HG02938 (cell line): ENCODE results near the gene PCNX3.

ENCODE experiments used
- ATAC-seq: cut with Tn5 transposase; IDR thresholded peaks from one replicate; pipeline ENCODE4 v1.9.1; 2021; ENCODE audit warnings: mild to moderate bottlenecking, moderate library complexity; ENCODE audit not compliant: unreplicated experiment

PCNX3 gene

DNA sequence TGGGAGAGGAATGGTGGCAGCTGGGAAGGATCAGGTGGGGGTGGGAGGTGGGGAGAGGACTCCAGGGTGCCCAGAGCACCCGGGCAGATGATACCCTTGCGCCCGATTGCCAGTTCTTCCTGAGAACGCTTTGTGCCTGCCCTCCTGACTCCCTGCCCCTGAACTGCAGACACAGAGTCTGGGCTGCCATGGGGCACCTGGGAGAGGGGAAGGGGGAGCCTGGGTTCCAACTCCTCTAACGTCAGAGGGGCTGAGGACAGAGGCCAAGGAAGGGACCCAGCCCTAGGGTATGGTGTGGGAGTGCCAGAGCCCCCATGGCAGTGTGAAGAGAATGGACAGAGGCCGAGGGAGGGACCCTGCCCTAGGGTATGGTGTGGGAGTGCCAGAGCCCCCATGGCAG is 19.1 kb upstream of the PCNX3 start:
- ATAC-seq = no peak

DNA sequence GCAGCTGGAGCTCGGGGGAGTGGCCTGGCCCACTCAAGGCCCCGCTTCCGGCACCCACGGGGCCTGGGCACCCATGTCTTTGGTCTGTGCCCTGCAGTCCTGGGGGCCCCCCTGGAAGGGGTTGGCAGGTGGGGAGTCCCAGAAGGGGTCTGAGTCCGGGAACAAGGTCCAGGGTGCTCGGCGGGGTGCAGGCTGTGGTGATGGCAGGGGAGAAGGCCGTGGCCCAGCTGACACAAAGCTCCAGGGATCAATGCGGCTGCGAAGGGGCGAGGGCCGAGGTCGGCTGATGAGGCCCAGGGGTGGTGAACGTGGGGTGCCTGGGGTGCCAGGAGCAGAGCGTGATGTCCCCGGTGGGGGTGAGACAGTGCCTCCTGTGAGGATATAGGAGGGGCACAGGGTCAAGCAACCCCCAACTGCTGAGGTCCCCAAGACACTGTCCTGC is 17.3 kb upstream of the PCNX3 start:
- no peak for ATAC-seq

GRCh38 chr11:65599216-65599954 is 16.2 kb upstream of the PCNX3 start:
- no peak for ATAC-seq

DNA sequence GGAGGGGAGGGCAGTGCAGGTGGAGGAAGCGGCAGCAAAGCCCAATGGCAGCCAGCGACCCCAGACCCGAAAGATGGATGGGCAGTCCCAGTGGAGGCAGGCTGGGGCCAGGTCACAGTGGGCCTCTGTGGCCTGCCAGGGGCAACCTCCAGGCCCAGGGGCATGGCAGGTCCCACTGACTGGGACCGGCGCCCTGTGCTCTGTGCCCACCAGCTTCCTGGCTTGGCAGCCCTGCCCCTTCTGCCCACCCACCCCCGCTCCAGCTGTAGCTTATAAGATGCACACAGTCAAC is 15.7 kb upstream of the PCNX3 start:
- no peak for ATAC-seq

- no peak for ATAC-seq
These were observed 11.3 kb upstream of the PCNX3 start for GRCh38 chr11:65604258-65604657.

- ATAC-seq = no peak
These were observed 8.5 kb upstream of the PCNX3 start for GRCh38 chr11:65606876-65607613.

DNA sequence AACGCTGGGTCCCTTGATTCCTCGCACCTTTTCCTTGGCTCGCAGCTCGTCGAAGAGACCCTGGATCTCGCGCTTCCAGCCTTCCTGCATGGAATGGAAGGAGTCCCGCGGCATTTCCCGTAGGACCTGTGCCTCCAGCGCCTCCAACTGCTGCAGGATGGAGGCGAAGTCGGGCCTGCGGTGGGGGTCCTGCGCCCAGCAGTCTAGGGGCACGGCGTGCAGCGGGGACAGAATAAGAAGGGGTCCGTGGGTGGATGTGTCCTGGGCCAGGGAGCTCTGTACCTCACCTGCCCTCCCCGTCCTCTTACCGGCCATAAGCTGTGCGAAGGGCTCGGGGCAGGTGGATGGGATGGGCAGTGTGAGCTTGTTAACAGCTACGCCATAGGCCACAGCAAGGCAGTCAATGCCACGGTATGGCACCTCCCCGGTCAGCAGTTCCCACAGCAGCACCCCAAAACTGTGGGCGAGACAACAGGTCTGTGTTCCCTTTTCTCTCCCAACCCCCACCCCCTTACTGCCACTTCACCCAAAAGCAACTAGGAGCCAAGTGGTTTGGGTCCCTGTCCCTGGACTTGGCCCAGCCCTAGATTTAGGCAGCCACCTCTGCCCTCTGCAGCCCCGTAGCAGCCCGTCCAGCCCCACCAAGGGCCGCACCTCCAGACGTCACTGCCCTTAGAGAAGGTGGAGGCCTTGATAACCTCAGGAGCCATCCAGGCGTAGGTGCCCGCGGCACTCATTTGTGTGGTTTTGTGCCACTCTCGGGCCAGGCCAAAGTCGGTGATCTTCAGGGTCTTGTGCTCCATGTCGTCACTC is 7.8 kb upstream of the PCNX3 start:
- no peak for ATAC-seq

- no peak for ATAC-seq
These were observed 6.3 kb upstream of the PCNX3 start for GRCh38 chr11:65609229-65609628.

GRCh38 chr11:65609665-65610064 is 5.9 kb upstream of the PCNX3 start:
- no peak for ATAC-seq

GRCh38 chr11:65610404-65610803 is 5.2 kb upstream of the PCNX3 start:
- ATAC-seq = no peak

DNA sequence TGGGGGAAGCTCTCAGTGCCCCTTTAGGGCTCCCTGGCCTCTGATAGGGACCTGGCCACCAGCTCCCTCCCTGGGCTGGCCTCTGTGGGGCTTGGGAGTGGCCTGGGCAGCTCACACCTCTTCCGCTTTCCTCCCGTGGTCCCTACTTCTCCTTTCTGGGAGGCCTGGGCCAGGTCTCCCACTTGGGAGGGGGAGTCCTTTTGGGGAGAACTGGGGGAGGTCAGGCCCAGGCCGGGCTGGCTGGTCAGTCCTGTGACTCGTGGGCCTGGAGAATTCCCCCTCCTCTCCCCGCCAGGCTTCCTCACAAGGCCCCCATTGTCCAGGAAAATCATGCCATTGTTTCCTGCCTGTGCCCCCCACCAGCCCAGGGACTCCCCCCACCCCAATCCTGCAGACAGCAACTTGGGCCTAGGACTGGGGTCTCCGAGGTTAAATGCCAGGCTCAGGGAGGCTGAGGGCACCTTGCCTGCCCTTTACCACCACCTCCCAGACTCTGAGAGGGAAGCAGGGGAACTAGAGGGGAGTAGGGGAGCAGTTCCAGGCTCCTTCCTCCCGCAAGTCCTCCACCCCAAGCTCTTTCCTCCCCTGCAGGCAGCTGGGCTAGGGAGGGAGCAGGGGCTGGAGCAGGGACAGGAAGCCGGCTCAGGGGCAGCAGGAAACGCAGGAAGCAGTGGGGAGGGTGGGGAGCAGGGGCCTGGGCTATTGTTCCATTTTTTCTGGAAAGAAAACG is 4.4 kb upstream of the PCNX3 start:
- no peak for ATAC-seq

- ATAC-seq = no peak
These were observed 3.6 kb upstream of the PCNX3 start for GRCh38 chr11:65611758-65612603.

- no peak for ATAC-seq
These were observed 2.9 kb upstream of the PCNX3 start for GRCh38 chr11:65612691-65613090.

DNA sequence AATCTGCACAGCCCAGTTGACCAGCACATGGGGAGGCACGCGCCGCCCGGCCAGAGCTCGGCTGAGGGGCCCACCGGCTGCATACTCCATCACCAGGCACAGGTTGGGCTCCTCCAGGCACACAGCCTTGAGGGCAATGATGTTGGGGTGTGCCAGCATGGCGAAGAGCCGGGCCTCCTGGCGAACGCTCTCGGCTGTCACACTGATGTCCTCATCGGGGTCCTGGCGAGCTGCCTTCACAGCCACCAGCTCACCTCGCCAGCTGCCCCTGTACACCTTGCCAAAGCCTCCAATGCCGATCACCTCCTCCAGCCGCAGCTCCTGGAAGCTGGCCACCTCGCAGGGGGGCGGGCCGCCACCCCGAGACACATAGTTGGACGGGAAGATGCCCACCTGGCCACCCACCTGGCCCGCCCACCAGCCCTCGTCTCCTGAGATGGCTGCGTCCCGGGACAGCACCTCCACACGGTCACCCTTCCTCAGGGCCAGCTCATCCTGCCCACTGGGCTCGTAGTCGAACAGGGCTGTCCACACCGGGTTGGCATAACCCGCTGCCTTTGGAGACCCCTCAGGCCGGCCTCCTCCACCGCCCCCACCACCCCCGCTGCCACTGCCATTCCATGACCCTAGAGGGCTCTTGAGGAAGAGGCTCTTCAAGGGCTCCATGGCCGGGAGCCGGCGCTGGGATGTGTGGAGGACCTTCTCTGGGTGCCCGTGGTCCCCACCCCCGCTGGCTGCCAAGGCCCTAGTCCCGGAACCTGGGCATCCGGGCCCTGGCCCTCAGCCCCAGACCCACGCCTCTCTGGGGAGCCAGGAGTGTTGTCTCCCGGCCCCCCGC is 2.3 kb upstream of the PCNX3 start:
- no peak for ATAC-seq

GRCh38 chr11:65615950-65616574 is 486 bp downstream of the PCNX3 start:
- peak; percentile 1 for ATAC-seq

GRCh38 chr11:65616575-65617001 is 1.0 kb downstream of the PCNX3 start:
- no peak for ATAC-seq

GRCh38 chr11:65617136-65617850 is 1.7 kb downstream of the PCNX3 start:
- ATAC-seq = no peak
